SK-N-SH treated with all-trans-retinoic acid at 6 μM for 48 hours (cell line): ENCODE measurements around the gene CTSF.

ENCODE experiments used
- ATAC-seq: fragments of 200-7000 bp; cut with Tn5 transposase; 3 replicates; pipeline ENCODE4 v1.9.1; 2020; ENCODE audit warnings: mild to moderate bottlenecking, moderate library complexity
- ARNTL ChIP-seq: fragments of 450-650 bp; formaldehyde crosslinking; IDR thresholded peaks from 2 replicates; pipeline ENCODE4 v1.5.0; 2020; ENCODE audit warnings: low read depth, mild to moderate bottlenecking, moderate library complexity, borderline replicate concordance
- BACH2 ChIP-seq: fragments of 250-450 bp; sonication (Bioruptor Pico); IDR thresholded peaks from 2 replicates; pipeline ENCODE4 v1.9.0; 2021; ENCODE audit warnings: mild to moderate bottlenecking, borderline replicate concordance
- CREB5 ChIP-seq: fragments of 250-450 bp; sonication (Bioruptor Pico); IDR thresholded peaks from 2 replicates; pipeline ENCODE4 v1.5.1; 2020; ENCODE audit warnings: low read depth, mild to moderate bottlenecking, moderate library complexity
- CSDC2 ChIP-seq: fragments of 250-450 bp; sonication (Bioruptor Pico); IDR thresholded peaks from 2 replicates; pipeline ENCODE4 v1.5.0; 2020; ENCODE audit warnings: mild to moderate bottlenecking, moderate library complexity
- ESRRG ChIP-seq: fragments of 250-450 bp; sonication (Bioruptor Pico); IDR thresholded peaks from 2 replicates; pipeline ENCODE4 v1.6.1; 2021; ENCODE audit warnings: mild to moderate bottlenecking
- GLIS3 ChIP-seq: fragments of 250-450 bp; sonication (Bioruptor Pico); IDR thresholded peaks from 2 replicates; pipeline ENCODE4 v1.5.0; 2020; ENCODE audit warnings: mild to moderate bottlenecking, moderate library complexity
- ISL1 ChIP-seq: fragments of 250-450 bp; sonication (Bioruptor Pico); IDR thresholded peaks from 2 replicates; pipeline ENCODE4 v2.1.2; 2022; ENCODE audit warnings: mild to moderate bottlenecking, moderate library complexity
- OSR1 ChIP-seq: fragments of 250-450 bp; sonication (Bioruptor Pico); IDR thresholded peaks from 2 replicates; pipeline ENCODE4 v1.8.0; 2022; ENCODE audit warnings: moderate library complexity, mild to moderate bottlenecking, inconsistent platforms
- POU6F1 ChIP-seq: fragments of 250-450 bp; sonication (Bioruptor Pico); IDR thresholded peaks from 2 replicates; pipeline ENCODE4 v1.8.0; 2021; ENCODE audit warnings: low read depth, mild to moderate bottlenecking, moderate library complexity, borderline replicate concordance
- PPARA ChIP-seq: fragments of 250-450 bp; sonication (Bioruptor Pico); IDR thresholded peaks from 2 replicates; pipeline ENCODE4 v1.5.0; 2020; ENCODE audit warnings: mild to moderate bottlenecking, borderline replicate concordance
- RARB ChIP-seq: fragments of 250-450 bp; sonication (Bioruptor Pico); IDR thresholded peaks from 2 replicates; pipeline ENCODE4 v1.8.0; 2021; ENCODE audit warnings: mild to moderate bottlenecking, moderate library complexity
- SNAI2 ChIP-seq: fragments of 250-450 bp; sonication (Bioruptor Pico); IDR thresholded peaks from 2 replicates; pipeline ENCODE4 v1.5.0; 2020; ENCODE audit warnings: mild to moderate bottlenecking, moderate library complexity
- TCF4 ChIP-seq: fragments of 250-450 bp; sonication (Bioruptor Pico); IDR thresholded peaks from 2 replicates; pipeline ENCODE4 v1.8.0; 2021; ENCODE audit warnings: mild to moderate bottlenecking, moderate library complexity, borderline replicate concordance
- TOX ChIP-seq: fragments of 250-450 bp; sonication (Bioruptor Pico); IDR thresholded peaks from 2 replicates; pipeline ENCODE4 v1.8.0; 2021; ENCODE audit warnings: mild to moderate bottlenecking, moderate library complexity, borderline replicate concordance
- ZC3H10 ChIP-seq: fragments of 250-450 bp; sonication (Bioruptor Pico); IDR thresholded peaks from 2 replicates; pipeline ENCODE4 v1.5.1; 2021; ENCODE audit warnings: mild to moderate bottlenecking, moderate library complexity
- ZFP3 ChIP-seq: fragments of 250-450 bp; sonication (Bioruptor Pico); IDR thresholded peaks from 2 replicates; pipeline ENCODE4 v1.5.0; 2020; ENCODE audit warnings: mild to moderate bottlenecking, moderate library complexity
- ZFP30 ChIP-seq: fragments of 450-650 bp; formaldehyde crosslinking; IDR thresholded peaks from 2 replicates; pipeline ENCODE4 v1.5.0; 2022; ENCODE audit warnings: mild to moderate bottlenecking, moderate library complexity
- ZNF565 ChIP-seq: fragments of 450-650 bp; formaldehyde crosslinking; conservative IDR thresholded peaks from 2 replicates; pipeline ENCODE4 v1.5.0; 2020; ENCODE audit warnings: low read depth, mild to moderate bottlenecking, moderate library complexity
- ZNF70 ChIP-seq: fragments of 450-650 bp; formaldehyde crosslinking; IDR thresholded peaks from 2 replicates; pipeline ENCODE4 v1.5.0; 2020; ENCODE audit warnings: mild to moderate bottlenecking, moderate library complexity
- ZNF8 ChIP-seq: fragments of 450-650 bp; formaldehyde crosslinking; IDR thresholded peaks from 2 replicates; pipeline ENCODE4 v1.5.0; 2020; ENCODE audit warnings: mild to moderate bottlenecking, moderate library complexity
- TF ChIP-seq, protein P1 (sequence below): fragments of 250-450 bp; sonication (Bioruptor Pico); IDR thresholded peaks from 2 replicates; pipeline ENCODE4 v1.5.1; 2021; ENCODE audit warnings: mild to moderate bottlenecking, moderate library complexity
- TF ChIP-seq, protein P2 (sequence below): fragments of 250-450 bp; sonication (Bioruptor Pico); IDR thresholded peaks from 2 replicates; pipeline ENCODE4 v1.8.0; 2020; ENCODE audit warnings: mild to moderate bottlenecking, moderate library complexity, borderline replicate concordance

The CTSF gene

GRCh38 chr11:66569076-66569475 lies 670 bp upstream of the CTSF start:
- ATAC-seq = no peak
- no peak for TF ChIP-seq SNAI2
- TF ChIP-seq GLIS3 = no peak
- TF ChIP-seq ISL1 (CRISPR knock-in tag) = no peak
- no peak for TF ChIP-seq ZFP3
- no peak for TF ChIP-seq CREB5 (CRISPR knock-in tag)
- no peak for TF ChIP-seq ESRRG

DNA sequence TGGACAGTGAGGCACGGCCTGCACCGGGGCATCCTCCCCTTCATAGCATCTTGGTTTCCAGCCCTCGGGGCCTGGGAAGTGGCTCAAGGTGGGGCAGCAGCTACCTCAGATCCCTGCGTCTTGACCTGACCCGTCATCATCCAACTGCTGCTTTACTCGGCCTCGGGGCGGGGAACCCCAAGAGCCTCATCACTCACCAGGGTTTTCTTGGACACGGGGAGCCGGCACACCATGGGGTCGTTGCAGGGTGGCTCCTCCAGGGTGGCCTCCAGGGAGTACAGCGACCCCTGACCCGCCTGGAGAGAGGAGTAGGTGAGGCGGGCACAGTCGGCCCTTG lies 651 bp downstream of the CTSF start:
- ATAC-seq = no peak
- TF ChIP-seq SNAI2 = no peak
- TF ChIP-seq CREB5 (CRISPR knock-in tag) = no peak
- no peak for TF ChIP-seq OSR1
- no peak for TF ChIP-seq BACH2

GRCh38 chr11:66566221-66566620 lies 2.2 kb downstream of the CTSF start:
- ATAC-seq = no peak
- no peak for TF ChIP-seq ZNF565 (CRISPR knock-in tag)
- no peak for TF ChIP-seq ARNTL (CRISPR knock-in tag)
- TF ChIP-seq ZNF70 (CRISPR knock-in tag) = no peak
- TF ChIP-seq RARB (CRISPR knock-in tag) = no peak
- TF ChIP-seq, all 23 proteins: peak for 0

DNA sequence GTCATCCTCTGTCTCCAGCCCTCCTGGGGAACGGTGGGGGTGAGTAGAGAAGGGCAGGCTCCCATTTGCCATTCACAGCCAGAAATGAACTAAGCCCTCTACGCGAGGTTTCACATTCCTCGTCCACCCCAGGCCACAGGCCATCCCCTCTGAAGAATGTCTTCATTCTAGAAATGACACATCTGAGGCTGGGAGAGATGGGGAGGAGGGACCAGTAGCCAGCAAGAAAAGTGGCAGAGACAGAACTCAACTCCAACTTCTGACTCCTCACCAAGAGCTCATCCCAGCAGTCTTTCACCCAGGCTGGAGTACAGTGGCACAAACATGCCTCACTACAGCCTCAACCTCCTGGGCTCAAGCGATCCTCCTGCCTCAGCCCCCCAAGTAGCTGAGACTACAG lies 3.4 kb downstream of the CTSF start:
- no peak for ATAC-seq
- TF ChIP-seq, protein P1, sequence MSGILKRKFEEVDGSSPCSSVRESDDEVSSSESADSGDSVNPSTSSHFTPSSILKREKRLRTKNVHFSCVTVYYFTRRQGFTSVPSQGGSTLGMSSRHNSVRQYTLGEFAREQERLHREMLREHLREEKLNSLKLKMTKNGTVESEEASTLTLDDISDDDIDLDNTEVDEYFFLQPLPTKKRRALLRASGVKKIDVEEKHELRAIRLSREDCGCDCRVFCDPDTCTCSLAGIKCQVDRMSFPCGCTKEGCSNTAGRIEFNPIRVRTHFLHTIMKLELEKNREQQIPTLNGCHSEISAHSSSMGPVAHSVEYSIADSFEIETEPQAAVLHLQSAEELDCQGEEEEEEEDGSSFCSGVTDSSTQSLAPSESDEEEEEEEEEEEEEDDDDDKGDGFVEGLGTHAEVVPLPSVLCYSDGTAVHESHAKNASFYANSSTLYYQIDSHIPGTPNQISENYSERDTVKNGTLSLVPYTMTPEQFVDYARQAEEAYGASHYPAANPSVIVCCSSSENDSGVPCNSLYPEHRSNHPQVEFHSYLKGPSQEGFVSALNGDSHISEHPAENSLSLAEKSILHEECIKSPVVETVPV (CRISPR knock-in tag) = no peak
- TF ChIP-seq ARNTL (CRISPR knock-in tag) (no peak), OSR1 (no peak)
- TF ChIP-seq, all 23 proteins: peak for 0

DNA sequence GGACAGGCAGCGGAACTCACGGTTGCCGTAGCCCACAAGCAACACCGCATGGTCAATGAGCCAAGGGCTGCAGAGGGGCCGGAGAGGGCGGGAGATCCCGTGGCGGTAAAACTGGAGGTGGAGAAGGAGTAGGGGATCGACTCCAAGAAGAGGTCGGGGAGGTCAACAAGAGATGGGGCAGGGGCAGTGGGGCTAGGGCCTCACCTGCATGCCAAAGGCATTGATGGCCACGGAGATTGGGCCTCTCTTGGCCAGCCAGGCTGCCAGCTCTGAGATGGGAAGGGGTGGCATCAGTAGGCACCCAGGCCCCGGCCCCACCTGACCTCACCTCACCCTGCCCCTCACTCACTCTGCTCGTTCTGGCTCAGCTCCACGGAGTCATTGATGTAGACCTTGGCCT lies 3.9 kb downstream of the CTSF start:
- no peak for ATAC-seq

More for the DNA sequence above, 3.9 kb downstream of the CTSF start:
- TF ChIP-seq POU6F1 (CRISPR knock-in tag) (no peak), ZNF8 (no peak), SNAI2 (no peak), ZC3H10 (CRISPR knock-in tag) (no peak), PPARA (no peak), CREB5 (CRISPR knock-in tag) (no peak), OSR1 (no peak), CSDC2 (CRISPR knock-in tag) (no peak), ARNTL (CRISPR knock-in tag) (no peak), ISL1 (CRISPR knock-in tag) (no peak), GLIS3 (no peak), ZNF70 (CRISPR knock-in tag) (no peak), RARB (CRISPR knock-in tag) (no peak), ZFP3 (no peak), TOX (no peak), ZFP30 (CRISPR knock-in tag) (no peak), TCF4 (CRISPR knock-in tag) (no peak)
- TF ChIP-seq, protein P2, sequence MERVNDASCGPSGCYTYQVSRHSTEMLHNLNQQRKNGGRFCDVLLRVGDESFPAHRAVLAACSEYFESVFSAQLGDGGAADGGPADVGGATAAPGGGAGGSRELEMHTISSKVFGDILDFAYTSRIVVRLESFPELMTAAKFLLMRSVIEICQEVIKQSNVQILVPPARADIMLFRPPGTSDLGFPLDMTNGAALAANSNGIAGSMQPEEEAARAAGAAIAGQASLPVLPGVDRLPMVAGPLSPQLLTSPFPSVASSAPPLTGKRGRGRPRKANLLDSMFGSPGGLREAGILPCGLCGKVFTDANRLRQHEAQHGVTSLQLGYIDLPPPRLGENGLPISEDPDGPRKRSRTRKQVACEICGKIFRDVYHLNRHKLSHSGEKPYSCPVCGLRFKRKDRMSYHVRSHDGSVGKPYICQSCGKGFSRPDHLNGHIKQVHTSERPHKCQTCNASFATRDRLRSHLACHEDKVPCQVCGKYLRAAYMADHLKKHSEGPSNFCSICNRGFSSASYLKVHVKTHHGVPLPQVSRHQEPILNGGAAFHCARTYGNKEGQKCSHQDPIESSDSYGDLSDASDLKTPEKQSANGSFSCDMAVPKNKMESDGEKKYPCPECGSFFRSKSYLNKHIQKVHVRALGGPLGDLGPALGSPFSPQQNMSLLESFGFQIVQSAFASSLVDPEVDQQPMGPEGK (CRISPR knock-in tag) = no peak
- TF ChIP-seq, protein P1 (CRISPR knock-in tag) = no peak
- TF ChIP-seq, all 23 proteins: peak for 0
